Panc1 (cell line): Measurements from ENCODE around the gene KAZN. TPM values are rescaled to one million over a fixed set of nuclear protein-coding genes. Genes with fewer than 3 reads are reported as not detected.

Source experiments
- ATAC-seq: fragments of 200-7000 bp; cut with Tn5 transposase; 2 replicates; pipeline ENCODE4 v1.9.1; 2020; ENCODE audit warnings: mild to moderate bottlenecking, moderate library complexity
- BruUV-seq: library from RNA; stranded (reverse); fragments of 400-500 nt; replicated peaks from 2 replicates; lab custom pipeline; 2021; lab: Mats Ljungman, UMichigan
- CTCF ChIA-PET: fragments of 300-600 bp; sonication (Branson Sonifier 250); formaldehyde crosslinking; loops from one replicate; lab custom pipeline; 2022; ENCODE audit warnings: antibody characterized with exemption; lab: Charles Lee
- POLR2A ChIA-PET: fragments of 300-600 bp; sonication (Branson Sonifier 250); formaldehyde crosslinking; loops from one replicate; lab custom pipeline; 2022; ENCODE audit warnings: antibody characterized with exemption; lab: Charles Lee
- DNase-seq: peaks from one replicate; pipeline ENCODE4 v3.0.0-alpha.2; 2010; ENCODE audit warnings: low read depth, low spot score
- H3K27ac ChIP-seq: 2 replicates; pipeline ENCODE4 v1.5.1; 2011; ENCODE audit warnings: mild to moderate bottlenecking, low read length, inconsistent platforms
- H3K27me3 ChIP-seq: fragments of 200-500 bp; sonication (Bioruptor generic); 2 replicates; pipeline ENCODE4 v1.6.0; 2014; ENCODE audit warnings: low read length, inconsistent platforms; ENCODE audit not compliant: control insufficient read depth, insufficient read depth
- H3K36me3 ChIP-seq: fragments of 200-500 bp; sonication (Bioruptor generic); 2 replicates; pipeline ENCODE4 v1.5.1; 2014; ENCODE audit warnings: inconsistent platforms, mild to moderate bottlenecking, low read length, moderate library complexity; ENCODE audit not compliant: control insufficient read depth, insufficient read depth
- H3K4me1 ChIP-seq: 2 replicates; pipeline ENCODE4 v1.5.1; 2011; ENCODE audit warnings: inconsistent platforms, mild to moderate bottlenecking, low read length, moderate library complexity; ENCODE audit not compliant: control insufficient read depth, insufficient read depth
- H3K4me3 ChIP-seq, 2 experiments: 2 replicates each; pipeline ENCODE4 v1.5.1; 2011 to 2012; ENCODE audit warnings: low read depth in 2 of 2, low read length in 2 of 2, mild to moderate bottlenecking in 2 of 2, inconsistent platforms in 1 of 2, moderate library complexity in 1 of 2
- H3K9me3 ChIP-seq: fragments of 200-500 bp; sonication (Bioruptor generic); 2 replicates; pipeline ENCODE4 v1.5.1; 2014; ENCODE audit warnings: low read depth, mild to moderate bottlenecking, inconsistent platforms, low read length, moderate library complexity; ENCODE audit not compliant: control insufficient read depth, insufficient read depth
- POLR2AphosphoS5 ChIP-seq: IDR thresholded peaks from 2 replicates; pipeline ENCODE4 v1.6.1; 2012; ENCODE audit warnings: mild to moderate bottlenecking, low read depth, low read length, moderate library complexity
- SIN3A ChIP-seq: IDR thresholded peaks from 2 replicates; pipeline ENCODE4 v1.6.1; 2012; ENCODE audit warnings: low read depth, mild to moderate bottlenecking, low read length, moderate library complexity, borderline replicate concordance; ENCODE audit not compliant: insufficient read depth
- TCF7L2 ChIP-seq: IDR thresholded peaks from 2 replicates; pipeline ENCODE4 v1.6.1; 2011; ENCODE audit warnings: mild to moderate bottlenecking, low read depth, low read length, inconsistent platforms
- in situ Hi-C: cut with HindIII; loops from 2 replicates; pipeline ENCODE4 v1.10.0; 2016; ENCODE audit warnings: low sequenced_read_pairs, low pct_unique_long_range_greater_than_20kb
- intact Hi-C: fragments of 100-400 bp; cut with micrococcal nuclease; formaldehyde crosslinking; loops from one replicate; pipeline ENCODE4 v1.10.0; 2022; ENCODE audit not compliant: unreplicated experiment
- total RNA-seq: library from RNA; stranded (reverse); gene quantifications from one replicate; pipeline ENCODE4 v1.2.1, GENCODE V29; 2021; ENCODE audit not compliant: unreplicated experiment
- TF ChIP-seq, protein P1 (sequence below): fragments of 450-650 bp; IDR thresholded peaks from 2 replicates; pipeline ENCODE4 v1.5.1; 2017; ENCODE audit warnings: mild to moderate bottlenecking
- TF ChIP-seq, protein P2 (sequence below), 2 experiments: IDR thresholded peaks; 2 replicates each; pipeline ENCODE4 v1.6.1; 2011 to 2012; ENCODE audit warnings: low read depth in 2 of 2, control low read depth in 1 of 2, low read length in 1 of 2, mild to moderate bottlenecking in 1 of 2, moderate library complexity in 1 of 2; ENCODE audit not compliant: insufficient read depth in 1 of 2

Gene KAZN
- total RNA-seq, 1 experiment from 2014 or later: 6.6 TPM

DNA sequence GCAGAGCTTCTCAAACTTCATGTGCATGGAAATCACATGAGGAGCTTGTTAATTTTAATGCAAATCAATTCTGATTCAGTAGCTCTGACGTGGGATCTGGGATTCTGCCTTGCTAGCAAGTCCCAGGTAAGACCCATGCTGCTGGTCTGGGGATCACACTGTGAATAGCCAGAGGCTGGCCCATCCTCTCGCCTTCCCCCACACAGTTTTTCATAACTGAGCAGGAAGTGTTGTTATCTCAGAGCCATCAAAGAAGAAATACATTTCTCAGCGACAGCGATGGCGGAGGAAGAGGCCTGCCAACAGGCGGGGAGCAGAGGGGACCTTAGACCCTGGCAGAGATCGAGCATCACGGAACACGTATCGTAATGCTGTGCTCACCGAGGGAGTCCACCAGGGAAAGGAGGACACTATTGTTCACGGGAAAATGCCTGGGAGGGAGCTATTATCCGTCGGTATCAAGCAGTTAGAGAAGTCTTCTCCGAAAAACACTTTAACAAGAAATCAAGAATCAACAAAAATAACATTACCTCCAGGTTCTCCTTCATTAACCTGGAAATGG, 286.2 kb downstream of the KAZN start:
- no TSS peak for BruUV-seq
- DNase-seq (no peak), ATAC-seq (no peak)
- Histone ChIP-seq H3K9me3 (no peaks in the 10 kb centered on the region), H3K4me3 (no peak overlapping the region), H3K4me1 (no peaks in the 10 kb centered on the region), H3K27me3 (no peaks in the 10 kb centered on the region; the same call in 1 of the 2 replicates), H3K36me3 (no peaks in the 10 kb centered on the region), H3K27ac (no peak overlapping the region)
- ChIA-PET CTCF (no interaction called here), POLR2A (no interaction called here)
- intact Hi-C loops: no loop called here
- TF ChIP-seq POLR2AphosphoS5 (no peak), SIN3A (no peak), TCF7L2 (no peak)
- TF ChIP-seq, protein P1, sequence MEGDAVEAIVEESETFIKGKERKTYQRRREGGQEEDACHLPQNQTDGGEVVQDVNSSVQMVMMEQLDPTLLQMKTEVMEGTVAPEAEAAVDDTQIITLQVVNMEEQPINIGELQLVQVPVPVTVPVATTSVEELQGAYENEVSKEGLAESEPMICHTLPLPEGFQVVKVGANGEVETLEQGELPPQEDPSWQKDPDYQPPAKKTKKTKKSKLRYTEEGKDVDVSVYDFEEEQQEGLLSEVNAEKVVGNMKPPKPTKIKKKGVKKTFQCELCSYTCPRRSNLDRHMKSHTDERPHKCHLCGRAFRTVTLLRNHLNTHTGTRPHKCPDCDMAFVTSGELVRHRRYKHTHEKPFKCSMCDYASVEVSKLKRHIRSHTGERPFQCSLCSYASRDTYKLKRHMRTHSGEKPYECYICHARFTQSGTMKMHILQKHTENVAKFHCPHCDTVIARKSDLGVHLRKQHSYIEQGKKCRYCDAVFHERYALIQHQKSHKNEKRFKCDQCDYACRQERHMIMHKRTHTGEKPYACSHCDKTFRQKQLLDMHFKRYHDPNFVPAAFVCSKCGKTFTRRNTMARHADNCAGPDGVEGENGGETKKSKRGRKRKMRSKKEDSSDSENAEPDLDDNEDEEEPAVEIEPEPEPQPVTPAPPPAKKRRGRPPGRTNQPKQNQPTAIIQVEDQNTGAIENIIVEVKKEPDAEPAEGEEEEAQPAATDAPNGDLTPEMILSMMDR: no peak
- TF ChIP-seq, protein P2, sequence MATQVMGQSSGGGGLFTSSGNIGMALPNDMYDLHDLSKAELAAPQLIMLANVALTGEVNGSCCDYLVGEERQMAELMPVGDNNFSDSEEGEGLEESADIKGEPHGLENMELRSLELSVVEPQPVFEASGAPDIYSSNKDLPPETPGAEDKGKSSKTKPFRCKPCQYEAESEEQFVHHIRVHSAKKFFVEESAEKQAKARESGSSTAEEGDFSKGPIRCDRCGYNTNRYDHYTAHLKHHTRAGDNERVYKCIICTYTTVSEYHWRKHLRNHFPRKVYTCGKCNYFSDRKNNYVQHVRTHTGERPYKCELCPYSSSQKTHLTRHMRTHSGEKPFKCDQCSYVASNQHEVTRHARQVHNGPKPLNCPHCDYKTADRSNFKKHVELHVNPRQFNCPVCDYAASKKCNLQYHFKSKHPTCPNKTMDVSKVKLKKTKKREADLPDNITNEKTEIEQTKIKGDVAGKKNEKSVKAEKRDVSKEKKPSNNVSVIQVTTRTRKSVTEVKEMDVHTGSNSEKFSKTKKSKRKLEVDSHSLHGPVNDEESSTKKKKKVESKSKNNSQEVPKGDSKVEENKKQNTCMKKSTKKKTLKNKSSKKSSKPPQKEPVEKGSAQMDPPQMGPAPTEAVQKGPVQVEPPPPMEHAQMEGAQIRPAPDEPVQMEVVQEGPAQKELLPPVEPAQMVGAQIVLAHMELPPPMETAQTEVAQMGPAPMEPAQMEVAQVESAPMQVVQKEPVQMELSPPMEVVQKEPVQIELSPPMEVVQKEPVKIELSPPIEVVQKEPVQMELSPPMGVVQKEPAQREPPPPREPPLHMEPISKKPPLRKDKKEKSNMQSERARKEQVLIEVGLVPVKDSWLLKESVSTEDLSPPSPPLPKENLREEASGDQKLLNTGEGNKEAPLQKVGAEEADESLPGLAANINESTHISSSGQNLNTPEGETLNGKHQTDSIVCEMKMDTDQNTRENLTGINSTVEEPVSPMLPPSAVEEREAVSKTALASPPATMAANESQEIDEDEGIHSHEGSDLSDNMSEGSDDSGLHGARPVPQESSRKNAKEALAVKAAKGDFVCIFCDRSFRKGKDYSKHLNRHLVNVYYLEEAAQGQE (IDR thresholded peaks at IDR 0.05; ENCODE audit: insufficient read depth in 1 of 2, low read depth in 2 of 2, low read length in 1 of 2): no peak
- in situ Hi-C loops: no loop called here

GRCh38 chr1:14887044-14887566, 288.6 kb downstream of the KAZN start:
- ChIA-PET CTCF (no interaction called here), POLR2A (no interaction called here)
- intact Hi-C loops: no loop called here
- no peaks in the 10 kb centered on the region for H3K4me1 ChIP-seq
- no peaks in the 10 kb centered on the region for H3K9me3 ChIP-seq
- H3K27me3 ChIP-seq: no peaks in the 10 kb centered on the region; the same call in 1 of the 2 replicates
- in situ Hi-C loops: no loop called here
- BruUV-seq: no TSS peak
- ATAC-seq (no peak), DNase-seq (no peak)
- no peak overlapping the region for H3K27ac ChIP-seq
- TF ChIP-seq, protein P2 (IDR thresholded peaks at IDR 0.05; ENCODE audit: insufficient read depth in 1 of 2, low read depth in 2 of 2, low read length in 1 of 2): no peak
- TF ChIP-seq POLR2AphosphoS5 (no peak), SIN3A (no peak), TCF7L2 (no peak)
- TF ChIP-seq, protein P1: no peak
- no peaks in the 10 kb centered on the region for H3K36me3 ChIP-seq
- no peak overlapping the region for H3K4me3 ChIP-seq
